SK-N-SH (cell line): Measurements from ENCODE around the gene RAPGEF4. TPM values are rescaled to one million over a fixed set of nuclear protein-coding genes. Genes with fewer than 3 reads are reported as not detected.
A peak's percentile ranks its signal among the peaks of the same experiment; 100 is the strongest.

Source experiments
- CTCF ChIA-PET: fragments of 300-600, 350-600 bp; formaldehyde crosslinking; extraction: SDS; loops from one replicate; lab custom pipeline; 2021; lab: Yijun Ruan, JAX
- POLR2A ChIA-PET: fragments of 350-600 bp; sonication (Branson Sonifier 250); formaldehyde crosslinking; extraction: SDS; loops from one replicate; lab custom pipeline; 2020; ENCODE audit warnings: antibody characterized with exemption, inconsistent platforms; lab: Yijun Ruan, JAX
- DNase-seq: peaks from one replicate; pipeline ENCODE4 v3.0.0; 2012
- H2AFZ ChIP-seq: fragments of 200-600 bp; sonication (generic); 2 replicates; pipeline ENCODE4 v1.8.1; 2016; ENCODE audit warnings: antibody characterized with exemption, mild to moderate bottlenecking, low read depth
- H3F3A ChIP-seq: fragments of 200-600 bp; sonication (generic); replicated peaks from 2 replicates; pipeline ENCODE3; 2016; ENCODE audit warnings: antibody characterized with exemption, mild to moderate bottlenecking; ENCODE audit not compliant: insufficient read depth
- H3K27ac ChIP-seq, 2 experiments: fragments of 200-500 bp in 1 of 2; fragments of 200-600 bp in 1 of 2; sonication (Bioruptor generic) in 1 of 2; sonication (generic), shearing (Covaris generic) in 1 of 2; 2 replicates each; pipeline versions ENCODE4 v1.5.1 to v1.6.1; 2014 to 2016; ENCODE audit warnings: low read depth in 2 of 2, inconsistent platforms in 1 of 2, low read length in 1 of 2, mild to moderate bottlenecking in 1 of 2, mixed read lengths in 1 of 2
- H3K27me3 ChIP-seq: fragments of 200-600 bp; sonication (generic), shearing (Covaris generic); 2 replicates; pipeline ENCODE4 v1.6.1; 2016; ENCODE audit warnings: mixed run types; ENCODE audit not compliant: insufficient read depth
- H3K36me3 ChIP-seq, 2 experiments: fragments of 200-500 bp in 1 of 2; fragments of 200-600 bp in 1 of 2; sonication (Bioruptor generic) in 1 of 2; sonication (generic) in 1 of 2; replicated peaks in 1 of 2; 2 replicates each; pipeline versions ENCODE3 to v1.5.1; 2014 to 2016; ENCODE audit warnings: low read length in 1 of 2, mild to moderate bottlenecking in 1 of 2; ENCODE audit not compliant: insufficient read depth in 2 of 2, control insufficient read depth in 1 of 2
- H3K4me1 ChIP-seq, 2 experiments: fragments of 200-500 bp in 1 of 2; fragments of 200-600 bp in 1 of 2; sonication (Bioruptor generic) in 1 of 2; sonication (generic), shearing (Covaris generic) in 1 of 2; 2 replicates each; pipeline versions ENCODE4 v1.5.1 to v1.6.1; 2014 to 2016; ENCODE audit warnings: low read depth in 1 of 2, low read length in 1 of 2, mixed run types in 1 of 2; ENCODE audit not compliant: insufficient read depth in 2 of 2, control insufficient read depth in 1 of 2
- H3K4me2 ChIP-seq: fragments of 200-600 bp; sonication (generic), shearing (Covaris generic); 2 replicates; pipeline ENCODE4 v1.6.1; 2017; ENCODE audit warnings: mixed run types
- H3K4me3 ChIP-seq, 2 experiments: fragments of 200-500 bp in 1 of 2; fragments of 200-600 bp in 1 of 2; sonication (Bioruptor generic) in 1 of 2; sonication (generic), shearing (Covaris generic) in 1 of 2; 2 replicates each; pipeline versions ENCODE4 v1.5.1 to v1.8.1; 2014 to 2016; ENCODE audit warnings: low read depth in 2 of 2, inconsistent platforms in 1 of 2, low read length in 1 of 2, mild to moderate bottlenecking in 1 of 2, mixed read lengths in 1 of 2, moderate library complexity in 1 of 2
- H3K79me2 ChIP-seq: fragments of 200-600 bp; sonication (generic); 2 replicates; pipeline ENCODE4 v1.8.1; 2017; ENCODE audit warnings: mild to moderate bottlenecking; ENCODE audit not compliant: insufficient read depth
- H3K9ac ChIP-seq: fragments of 200-600 bp; sonication (generic); 2 replicates; pipeline ENCODE4 v1.6.1; 2017; ENCODE audit warnings: mixed run types
- H3K9me2 ChIP-seq: fragments of 200-600 bp; sonication (generic); 2 replicates; pipeline ENCODE4 v1.6.1; 2017; ENCODE audit warnings: mixed run types
- H3K9me3 ChIP-seq: fragments of 200-600 bp; sonication (generic); 2 replicates; pipeline ENCODE4 v1.6.1; 2017; ENCODE audit warnings: mixed run types, mild to moderate bottlenecking, moderate library complexity
- H4K20me1 ChIP-seq: fragments of 200-600 bp; sonication (generic); 2 replicates; pipeline ENCODE4 v1.6.1; 2017; ENCODE audit warnings: mild to moderate bottlenecking, mixed run types; ENCODE audit not compliant: insufficient read depth
- CHD2 ChIP-seq: fragments of 150-350 bp; IDR thresholded peaks from 2 replicates; pipeline ENCODE4 v1.6.1; 2018; ENCODE audit warnings: low read length; ENCODE audit not compliant: partially characterized antibody
- FOXJ3 ChIP-seq: sonication (generic); formaldehyde crosslinking; IDR thresholded peaks from 2 replicates; pipeline ENCODE4 v1.5.1; 2020; ENCODE audit warnings: mild to moderate bottlenecking, missing genetic modification reagents
- GATA2 ChIP-seq: sonication (generic); formaldehyde crosslinking; IDR thresholded peaks from 2 replicates; pipeline ENCODE4 v1.5.0; 2020; ENCODE audit warnings: mild to moderate bottlenecking, missing genetic modification reagents
- MXI1 ChIP-seq: IDR thresholded peaks from 2 replicates; pipeline ENCODE4 v1.6.1; 2012; ENCODE audit warnings: mild to moderate bottlenecking, low read depth, low read length, improper control_type of control experiment
- NFIC ChIP-seq: IDR thresholded peaks from 2 replicates; pipeline ENCODE4 v1.4.0; 2012; ENCODE audit warnings: borderline replicate concordance
- NRF1 ChIP-seq: IDR thresholded peaks from 2 replicates; pipeline ENCODE4 v1.6.1; 2012; ENCODE audit warnings: low read depth, mild to moderate bottlenecking, low read length
- POLR2AphosphoS5 ChIP-seq: IDR thresholded peaks from 2 replicates; pipeline ENCODE4 v1.6.1; 2012; ENCODE audit warnings: low read depth, low read length
- RAD21 ChIP-seq: IDR thresholded peaks from 2 replicates; pipeline ENCODE4 v1.6.1; 2012; ENCODE audit warnings: mild to moderate bottlenecking, low read length
- RCOR1 ChIP-seq: fragments of 150-350 bp; IDR thresholded peaks from 2 replicates; pipeline ENCODE4 v1.6.1; 2017; ENCODE audit warnings: antibody characterized with exemption, low read length
- RXRA ChIP-seq: IDR thresholded peaks from 2 replicates; pipeline ENCODE4 v1.4.0; 2012; ENCODE audit warnings: low read depth, mild to moderate bottlenecking, borderline replicate concordance
- SIN3A ChIP-seq: IDR thresholded peaks from 2 replicates; pipeline ENCODE4 v1.6.1; 2012; ENCODE audit warnings: low read depth, mild to moderate bottlenecking, low read length, moderate library complexity, borderline replicate concordance
- TAF1 ChIP-seq: IDR thresholded peaks from 2 replicates; pipeline ENCODE4 v1.6.1; 2012; ENCODE audit warnings: low read depth, mild to moderate bottlenecking, low read length, moderate library complexity, borderline replicate concordance
- TCF12 ChIP-seq: IDR thresholded peaks from 2 replicates; pipeline ENCODE4 v1.4.0; 2012
- TEAD4 ChIP-seq: IDR thresholded peaks from 2 replicates; pipeline ENCODE4 v1.4.0; 2012; ENCODE audit warnings: mild to moderate bottlenecking, borderline replicate concordance; ENCODE audit not compliant: insufficient read depth
- YY1 ChIP-seq: IDR thresholded peaks from 2 replicates; pipeline ENCODE4 v1.4.0; 2012; ENCODE audit warnings: low read depth, mild to moderate bottlenecking
- WGBS: methylation state at CpG from one replicate; pipeline ENCODE4 v1.1.6; 2017; ENCODE audit warnings: low lambda C conversion rate; 5-methylcytosine and 5-hydroxymethylcytosine counted together
- polyA plus RNA-seq, 3 experiments: library from polyadenylated mRNA; depleted of rRNA; stranded (reverse); fragments of >200 nt; gene quantifications; 2 replicates each; pipeline ENCODE4 v1.2.3, GENCODE V29; 2012
- TF ChIP-seq, protein P1 (sequence below): IDR thresholded peaks from 2 replicates; pipeline ENCODE4 v1.4.0; 2012; ENCODE audit warnings: low read depth, borderline replicate concordance
- TF ChIP-seq, protein P2 (sequence below): fragments of 150-350 bp; IDR thresholded peaks from 2 replicates; pipeline ENCODE4 v1.6.1; 2016; ENCODE audit warnings: mild to moderate bottlenecking, low read depth, low read length
- TF ChIP-seq, protein P3 (sequence below): IDR thresholded peaks from 2 replicates; pipeline ENCODE4 v1.4.0; 2012; ENCODE audit warnings: low read depth
- TF ChIP-seq, protein P4 (sequence below): fragments of 200-600 bp; sonication (generic); IDR thresholded peaks from 2 replicates; pipeline ENCODE4 v1.6.1; 2017; ENCODE audit warnings: antibody characterized with exemption, mild to moderate bottlenecking, moderate library complexity

The RAPGEF4 gene
- polyA plus RNA-seq, 1 of the 3 experiments (the other 2 are of a cell fraction): 0.30 TPM

DNA sequence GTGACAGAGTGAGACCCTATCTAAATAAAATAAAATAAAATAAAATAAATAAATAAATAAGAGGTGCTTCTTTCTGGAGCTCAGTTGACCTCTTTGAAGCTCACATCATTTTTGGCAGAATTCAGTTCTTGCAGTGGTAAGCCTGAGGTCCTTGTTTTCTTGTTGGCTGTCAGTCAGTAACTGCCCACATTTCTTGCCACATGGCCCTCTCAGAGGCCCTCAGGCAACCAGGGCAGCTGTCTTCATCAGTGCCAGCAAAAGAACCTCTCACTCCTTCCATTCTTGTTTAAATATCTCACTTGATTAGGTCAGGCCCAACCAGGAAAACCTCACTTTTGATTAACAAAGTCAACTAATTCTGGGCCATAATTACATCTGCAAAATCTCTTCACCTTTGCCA, 53.2 kb downstream of the RAPGEF4 start:
- no peak for DNase-seq
- H4K20me1 ChIP-seq: no peaks in the 10 kb centered on the region
- no peaks in the 10 kb centered on the region; a peak in 1 of 4 replicates for H3K4me1 ChIP-seq
- no peaks in the 10 kb centered on the region for H3K9me2 ChIP-seq
- POLR2A ChIA-PET: no interaction called here
- no peak overlapping the region for H2AFZ ChIP-seq
- no peak for TF ChIP-seq CHD2
- TF ChIP-seq GATA2 (CRISPR knock-in tag): no peak
- TF ChIP-seq TCF12: no peak
- no peak for TF ChIP-seq TAF1
- TF ChIP-seq POLR2AphosphoS5: no peak
- TF ChIP-seq MXI1: no peak
- TF ChIP-seq FOXJ3: no peak
- TF ChIP-seq NRF1: no peak
- TF ChIP-seq, protein P1, sequence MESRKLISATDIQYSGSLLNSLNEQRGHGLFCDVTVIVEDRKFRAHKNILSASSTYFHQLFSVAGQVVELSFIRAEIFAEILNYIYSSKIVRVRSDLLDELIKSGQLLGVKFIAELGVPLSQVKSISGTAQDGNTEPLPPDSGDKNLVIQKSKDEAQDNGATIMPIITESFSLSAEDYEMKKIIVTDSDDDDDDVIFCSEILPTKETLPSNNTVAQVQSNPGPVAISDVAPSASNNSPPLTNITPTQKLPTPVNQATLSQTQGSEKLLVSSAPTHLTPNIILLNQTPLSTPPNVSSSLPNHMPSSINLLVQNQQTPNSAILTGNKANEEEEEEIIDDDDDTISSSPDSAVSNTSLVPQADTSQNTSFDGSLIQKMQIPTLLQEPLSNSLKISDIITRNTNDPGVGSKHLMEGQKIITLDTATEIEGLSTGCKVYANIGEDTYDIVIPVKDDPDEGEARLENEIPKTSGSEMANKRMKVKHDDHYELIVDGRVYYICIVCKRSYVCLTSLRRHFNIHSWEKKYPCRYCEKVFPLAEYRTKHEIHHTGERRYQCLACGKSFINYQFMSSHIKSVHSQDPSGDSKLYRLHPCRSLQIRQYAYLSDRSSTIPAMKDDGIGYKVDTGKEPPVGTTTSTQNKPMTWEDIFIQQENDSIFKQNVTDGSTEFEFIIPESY: no peak
- no peak for TF ChIP-seq YY1
- no peak for TF ChIP-seq RXRA
- TF ChIP-seq, protein P2, sequence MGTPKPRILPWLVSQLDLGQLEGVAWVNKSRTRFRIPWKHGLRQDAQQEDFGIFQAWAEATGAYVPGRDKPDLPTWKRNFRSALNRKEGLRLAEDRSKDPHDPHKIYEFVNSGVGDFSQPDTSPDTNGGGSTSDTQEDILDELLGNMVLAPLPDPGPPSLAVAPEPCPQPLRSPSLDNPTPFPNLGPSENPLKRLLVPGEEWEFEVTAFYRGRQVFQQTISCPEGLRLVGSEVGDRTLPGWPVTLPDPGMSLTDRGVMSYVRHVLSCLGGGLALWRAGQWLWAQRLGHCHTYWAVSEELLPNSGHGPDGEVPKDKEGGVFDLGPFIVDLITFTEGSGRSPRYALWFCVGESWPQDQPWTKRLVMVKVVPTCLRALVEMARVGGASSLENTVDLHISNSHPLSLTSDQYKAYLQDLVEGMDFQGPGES: no peak
- TF ChIP-seq RCOR1: no peak
- TF ChIP-seq TEAD4: no peak
- no peak for TF ChIP-seq NFIC
- no peak for TF ChIP-seq SIN3A
- H3K4me3 ChIP-seq: no peak overlapping the region
- H3K9me3 ChIP-seq: no peaks in the 10 kb centered on the region
- H3K4me2 ChIP-seq: no peak overlapping the region
- peaks cover 2% of the 10 kb centered on the region for H3F3A ChIP-seq
- no peaks in the 10 kb centered on the region for H3K36me3 ChIP-seq
- H3K79me2 ChIP-seq: no peaks in the 10 kb centered on the region
- CTCF ChIA-PET: interaction anchor here (0.8 to 2.1 kb wide), 4 partner anchors 14 to 143 kb away, joined by 3 to 8 read pairs (median 4); no protein-coding TSS in a partner anchor
- no peaks in the 10 kb centered on the region for H3K27me3 ChIP-seq
- no peak overlapping the region for H3K9ac ChIP-seq
- H3K27ac ChIP-seq: no peak overlapping the region

DNA sequence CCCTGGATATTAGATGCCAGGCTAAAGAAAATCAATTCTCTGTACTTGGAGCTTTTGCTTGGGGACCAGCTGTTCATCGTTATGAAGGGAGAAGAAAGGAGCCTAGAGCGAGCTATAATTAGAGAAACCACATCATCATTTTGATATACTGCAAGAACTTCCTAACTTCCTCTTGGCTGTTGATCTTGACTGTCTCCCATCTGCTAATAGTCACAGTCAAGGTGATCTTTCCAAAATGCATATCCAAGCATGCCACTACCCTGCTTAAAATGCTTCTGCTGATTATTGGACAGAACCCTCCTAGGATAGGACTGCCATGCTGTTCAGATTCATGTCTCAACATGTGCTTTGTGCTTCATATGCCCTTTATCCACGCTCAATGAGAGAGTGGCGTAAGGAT, 54.8 kb downstream of the RAPGEF4 start:
- Histone ChIP-seq H3F3A (no peaks in the 10 kb centered on the region), H3K36me3 (no peaks in the 10 kb centered on the region), H3K4me3 (no peak overlapping the region), H4K20me1 (no peaks in the 10 kb centered on the region), H3K9ac (no peak overlapping the region), H3K4me1 (no peaks in the 10 kb centered on the region; a peak in 1 of 4 replicates), H3K9me2 (no peaks in the 10 kb centered on the region), H3K9me3 (no peaks in the 10 kb centered on the region), H3K4me2 (no peak overlapping the region), H3K27me3 (no peaks in the 10 kb centered on the region), H3K27ac (peak overlapping the region in 1 of 2 experiments; percentile 76; a peak in 2 of 4 replicates), H2AFZ (no peak overlapping the region), H3K79me2 (no peaks in the 10 kb centered on the region)
- ChIA-PET CTCF (interaction anchor here (0.7 kb wide), 1 partner anchor 14 kb away, joined by 3 read pairs; no protein-coding TSS in a partner anchor), POLR2A (no interaction called here)
- DNase-seq: no peak
- WGBS: 78% methylated on average over 4 of the region's 4 CpGs
- no peak for TF ChIP-seq CHD2
- TF ChIP-seq TCF12: no peak
- no peak for TF ChIP-seq MXI1
- no peak for TF ChIP-seq RCOR1
- TF ChIP-seq, protein P3, sequence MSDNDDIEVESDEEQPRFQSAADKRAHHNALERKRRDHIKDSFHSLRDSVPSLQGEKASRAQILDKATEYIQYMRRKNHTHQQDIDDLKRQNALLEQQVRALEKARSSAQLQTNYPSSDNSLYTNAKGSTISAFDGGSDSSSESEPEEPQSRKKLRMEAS: no peak
- TF ChIP-seq SIN3A: no peak
- TF ChIP-seq, protein P4, sequence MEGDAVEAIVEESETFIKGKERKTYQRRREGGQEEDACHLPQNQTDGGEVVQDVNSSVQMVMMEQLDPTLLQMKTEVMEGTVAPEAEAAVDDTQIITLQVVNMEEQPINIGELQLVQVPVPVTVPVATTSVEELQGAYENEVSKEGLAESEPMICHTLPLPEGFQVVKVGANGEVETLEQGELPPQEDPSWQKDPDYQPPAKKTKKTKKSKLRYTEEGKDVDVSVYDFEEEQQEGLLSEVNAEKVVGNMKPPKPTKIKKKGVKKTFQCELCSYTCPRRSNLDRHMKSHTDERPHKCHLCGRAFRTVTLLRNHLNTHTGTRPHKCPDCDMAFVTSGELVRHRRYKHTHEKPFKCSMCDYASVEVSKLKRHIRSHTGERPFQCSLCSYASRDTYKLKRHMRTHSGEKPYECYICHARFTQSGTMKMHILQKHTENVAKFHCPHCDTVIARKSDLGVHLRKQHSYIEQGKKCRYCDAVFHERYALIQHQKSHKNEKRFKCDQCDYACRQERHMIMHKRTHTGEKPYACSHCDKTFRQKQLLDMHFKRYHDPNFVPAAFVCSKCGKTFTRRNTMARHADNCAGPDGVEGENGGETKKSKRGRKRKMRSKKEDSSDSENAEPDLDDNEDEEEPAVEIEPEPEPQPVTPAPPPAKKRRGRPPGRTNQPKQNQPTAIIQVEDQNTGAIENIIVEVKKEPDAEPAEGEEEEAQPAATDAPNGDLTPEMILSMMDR: no peak
- no peak for TF ChIP-seq RAD21
- TF ChIP-seq POLR2AphosphoS5: no peak
- TF ChIP-seq, protein P2: no peak
